ENCODE data around the gene LAMA2. TPM values are rescaled to one million over a fixed set of nuclear protein-coding genes. Genes with fewer than 3 reads are reported as not detected.

Gene LAMA2
- total RNA-seq, 1 donor from 2014 or later = 0.27 TPM

- H3K36me3 Mint-ChIP-seq (ENCODE audit: low read depth) = no peaks in the 10 kb centered on the region
- H3K27ac Mint-ChIP-seq = no peak overlapping the region
- DNase-seq = no peak
- no peak for ATAC-seq (ENCODE audit: low read depth)
- ChIA-PET POLR2A (no interaction called here), CTCF (no interaction called here)
- no peaks in the 10 kb centered on the region for H3K4me1 Mint-ChIP-seq
- intact Hi-C loops (cut with micrococcal nuclease) = no loop called here
- TF ChIP-seq CTCF (IDR thresholded peaks at IDR 0.05) = no peak
- H3K9me3 Mint-ChIP-seq = peaks cover 5% of the 10 kb centered on the region
- no peak overlapping the region for H3K4me3 Mint-ChIP-seq
- H3K27me3 Mint-ChIP-seq = peaks cover 4% of the 10 kb centered on the region
These were observed 653.3 kb downstream of the LAMA2 start for GRCh38 chr6:129536271-129536670.

GRCh38 chr6:129539032-129539431 is 656.1 kb downstream of the LAMA2 start:
- no peak overlapping the region for H3K27ac Mint-ChIP-seq
- no peaks in the 10 kb centered on the region for H3K36me3 Mint-ChIP-seq (ENCODE audit: low read depth)
- peaks cover 1% of the 10 kb centered on the region for H3K9me3 Mint-ChIP-seq
- H3K4me1 Mint-ChIP-seq = no peaks in the 10 kb centered on the region
- ChIA-PET POLR2A (no interaction called here), CTCF (no interaction called here)
- TF ChIP-seq CTCF (IDR thresholded peaks at IDR 0.05) = no peak
- H3K4me3 Mint-ChIP-seq = no peak overlapping the region
- H3K27me3 Mint-ChIP-seq = peaks cover under 1% of the 10 kb centered on the region
- intact Hi-C loops (cut with micrococcal nuclease) = no loop called here
- no peak for DNase-seq
- no peak for ATAC-seq (ENCODE audit: low read depth)

- intact Hi-C loops (cut with micrococcal nuclease) = no loop called here
- H3K27ac Mint-ChIP-seq = no peak overlapping the region
- DNase-seq (no peak), ATAC-seq (ENCODE audit: low read depth) (no peak)
- H3K4me3 Mint-ChIP-seq = no peak overlapping the region
- ChIA-PET POLR2A (no interaction called here), CTCF (no interaction called here)
- H3K36me3 Mint-ChIP-seq (ENCODE audit: low read depth) = no peaks in the 10 kb centered on the region
- H3K9me3 Mint-ChIP-seq = no peaks in the 10 kb centered on the region
- TF ChIP-seq CTCF (IDR thresholded peaks at IDR 0.05) = no peak
- H3K27me3 Mint-ChIP-seq = no peaks in the 10 kb centered on the region
- H3K4me1 Mint-ChIP-seq = no peaks in the 10 kb centered on the region
These were observed 659.8 kb downstream of the LAMA2 start for GRCh38 chr6:129542705-129543104.

- Mint-ChIP-seq H3K27ac (no peak overlapping the region), H3K27me3 (no peaks in the 10 kb centered on the region)
These were observed 661.0 kb downstream of the LAMA2 start for GRCh38 chr6:129543981-129544380.

GRCh38 chr6:129544892-129545612 is 662.1 kb downstream of the LAMA2 start:
- TF ChIP-seq CTCF (IDR thresholded peaks at IDR 0.05) = no peak
- CTCF ChIA-PET = no interaction called here
- H3K27me3 Mint-ChIP-seq = no peaks in the 10 kb centered on the region
- no peak for DNase-seq
- H3K27ac Mint-ChIP-seq = no peak overlapping the region
- H3K4me1 Mint-ChIP-seq = no peaks in the 10 kb centered on the region
- no peaks in the 10 kb centered on the region for H3K36me3 Mint-ChIP-seq (ENCODE audit: low read depth)
- no peak for ATAC-seq (ENCODE audit: low read depth)
- H3K4me3 Mint-ChIP-seq = no peak overlapping the region
- no peaks in the 10 kb centered on the region for H3K9me3 Mint-ChIP-seq
- POLR2A ChIA-PET = no interaction called here
- intact Hi-C loops (cut with micrococcal nuclease) = no loop called here

More at GRCh38 chr6:129543981-129544380, 661.0 kb downstream of the LAMA2 start:
- Mint-ChIP-seq H3K36me3 (ENCODE audit: low read depth) (no peaks in the 10 kb centered on the region), H3K4me1 (no peaks in the 10 kb centered on the region), H3K9me3 (no peaks in the 10 kb centered on the region), H3K4me3 (no peak overlapping the region)
- TF ChIP-seq CTCF (IDR thresholded peaks at IDR 0.05) = no peak
- intact Hi-C loops (cut with micrococcal nuclease) = no loop called here
- CTCF ChIA-PET = no interaction called here
- POLR2A ChIA-PET = no interaction called here
- ATAC-seq (ENCODE audit: low read depth) (no peak), DNase-seq (no peak)
